GM10847 (cell line): ENCODE results near the gene FOXP2.

Experiments
- POLR2A ChIP-seq: IDR thresholded peaks from 2 replicates; pipeline ENCODE4 v1.6.1; 2011; ENCODE audit not compliant: insufficient read length; ENCODE audit errors: extremely low read depth

Gene FOXP2

GRCh38 chr7:114414156-114415063, at the start of gene FOXP2:
FOXP2 (plus strand) TSS chr7:114414815; CDS start chr7:114426512, 11,697 bp downstream.
- TF ChIP-seq POLR2A = no peak

- no peak for TF ChIP-seq POLR2A
Observed at GRCh38 chr7:114365791-114366190, 48.8 kb upstream of the FOXP2 start.

DNA sequence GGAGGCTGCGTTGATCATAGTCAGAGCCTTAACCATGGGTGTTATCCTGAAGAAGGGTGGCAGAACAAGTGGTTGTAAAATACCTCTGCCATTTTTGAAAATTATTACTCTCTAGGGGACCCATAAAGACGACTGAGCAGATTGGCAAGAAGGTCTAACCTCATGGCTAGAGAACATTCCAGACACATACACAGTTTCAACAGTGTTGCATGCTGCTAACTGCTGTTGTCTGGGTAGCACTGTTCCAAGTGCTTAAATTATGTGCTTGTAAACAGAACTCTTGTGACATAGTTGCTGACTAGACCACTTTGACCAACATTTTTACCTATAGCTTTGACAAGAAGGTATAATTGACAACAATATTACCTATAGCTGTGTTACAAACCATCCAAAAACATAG, 46.1 kb upstream of the FOXP2 start:
- TF ChIP-seq POLR2A = no peak

- no peak for TF ChIP-seq POLR2A
Observed at GRCh38 chr7:114369294-114369693, 45.3 kb upstream of the FOXP2 start.

DNA sequence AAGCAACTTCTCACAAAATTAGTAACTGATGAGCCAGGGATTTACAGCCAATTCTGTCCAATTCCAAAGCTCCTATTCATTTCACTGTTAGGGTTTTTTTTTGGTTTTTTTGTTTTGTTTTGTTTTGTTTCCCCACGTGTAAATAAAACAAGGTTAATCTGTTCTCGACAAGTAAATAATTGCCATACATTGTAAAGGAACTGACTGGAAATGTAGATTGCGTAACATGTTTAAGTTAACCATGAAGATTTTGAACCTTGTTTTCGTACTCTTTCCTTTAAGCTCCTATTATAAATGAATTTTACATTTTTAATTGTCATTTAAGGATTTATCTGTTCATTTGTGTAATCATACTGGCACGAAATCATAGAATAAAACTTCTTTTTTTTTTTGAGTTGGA, 42.0 kb upstream of the FOXP2 start:
- TF ChIP-seq POLR2A = no peak

- no peak for TF ChIP-seq POLR2A
Observed at GRCh38 chr7:114375907-114376306, 38.7 kb upstream of the FOXP2 start.

DNA sequence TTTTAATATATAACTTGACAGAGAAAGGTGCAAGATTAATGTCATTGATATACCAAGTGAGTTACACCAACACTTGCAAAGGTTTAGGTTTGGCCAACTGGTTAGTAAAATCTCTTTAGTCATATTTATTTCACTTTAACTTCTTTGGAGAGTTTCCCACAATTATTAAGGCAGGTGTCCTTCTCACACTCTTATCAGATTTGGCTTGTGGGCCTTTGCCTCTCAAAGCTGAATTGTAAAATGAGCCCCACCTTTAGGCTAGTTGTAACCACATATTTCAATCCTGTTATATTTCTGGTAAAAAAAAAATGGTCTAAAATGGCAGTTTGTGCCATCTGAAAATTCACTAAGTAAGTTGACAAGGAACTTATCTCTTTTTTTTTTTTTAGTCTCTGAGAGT, 26.6 kb upstream of the FOXP2 start:
- no peak for TF ChIP-seq POLR2A

DNA sequence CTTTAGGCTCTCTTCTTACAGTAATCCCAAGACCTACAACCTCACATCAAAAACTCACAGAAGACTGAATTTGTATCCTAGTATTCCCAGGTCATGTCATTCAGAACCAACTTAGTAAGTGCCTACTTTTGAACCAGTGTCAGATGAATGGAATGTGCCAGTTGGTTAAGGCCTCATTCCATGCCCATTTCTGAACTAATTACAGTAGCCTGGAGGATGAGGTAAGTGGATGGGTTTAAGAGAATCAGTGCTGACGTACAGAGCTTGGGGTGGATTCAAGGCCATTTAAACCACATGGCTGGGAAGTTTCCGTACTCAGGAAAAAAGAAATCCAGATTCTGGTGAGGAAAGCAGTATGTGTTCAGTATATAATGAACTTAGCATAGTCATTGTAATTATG, 21.9 kb upstream of the FOXP2 start:
- TF ChIP-seq POLR2A = no peak

- TF ChIP-seq POLR2A = no peak
Observed at GRCh38 chr7:114402876-114403635, 11.6 kb upstream of the FOXP2 start.

GRCh38 chr7:114405427-114405826, 9.2 kb upstream of the FOXP2 start:
- TF ChIP-seq POLR2A = no peak

GRCh38 chr7:114409750-114410149, 4.9 kb upstream of the FOXP2 start:
- no peak for TF ChIP-seq POLR2A

GRCh38 chr7:114412548-114412947, 2.1 kb upstream of the FOXP2 start:
- TF ChIP-seq POLR2A = no peak

DNA sequence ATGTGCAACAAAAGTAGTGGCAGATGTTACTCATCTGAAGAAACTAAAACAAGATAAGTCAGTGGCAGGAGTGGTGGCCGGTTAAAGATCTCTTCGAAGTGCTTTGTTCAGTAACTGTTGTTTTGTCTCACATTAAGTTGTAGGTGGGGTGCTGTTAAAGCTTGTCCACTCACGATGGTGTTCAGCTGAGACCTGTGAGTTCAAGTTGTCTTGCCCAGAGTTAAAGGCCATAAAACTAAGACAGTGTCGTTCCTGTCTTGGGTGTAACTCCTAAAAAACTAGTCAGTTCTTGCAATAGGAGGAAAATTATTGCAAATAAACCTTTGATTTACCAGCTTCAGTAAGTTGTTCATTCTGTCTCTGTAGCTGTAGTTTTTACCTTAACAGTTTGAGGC, 857 bp upstream of the FOXP2 start:
- no peak for TF ChIP-seq POLR2A

DNA sequence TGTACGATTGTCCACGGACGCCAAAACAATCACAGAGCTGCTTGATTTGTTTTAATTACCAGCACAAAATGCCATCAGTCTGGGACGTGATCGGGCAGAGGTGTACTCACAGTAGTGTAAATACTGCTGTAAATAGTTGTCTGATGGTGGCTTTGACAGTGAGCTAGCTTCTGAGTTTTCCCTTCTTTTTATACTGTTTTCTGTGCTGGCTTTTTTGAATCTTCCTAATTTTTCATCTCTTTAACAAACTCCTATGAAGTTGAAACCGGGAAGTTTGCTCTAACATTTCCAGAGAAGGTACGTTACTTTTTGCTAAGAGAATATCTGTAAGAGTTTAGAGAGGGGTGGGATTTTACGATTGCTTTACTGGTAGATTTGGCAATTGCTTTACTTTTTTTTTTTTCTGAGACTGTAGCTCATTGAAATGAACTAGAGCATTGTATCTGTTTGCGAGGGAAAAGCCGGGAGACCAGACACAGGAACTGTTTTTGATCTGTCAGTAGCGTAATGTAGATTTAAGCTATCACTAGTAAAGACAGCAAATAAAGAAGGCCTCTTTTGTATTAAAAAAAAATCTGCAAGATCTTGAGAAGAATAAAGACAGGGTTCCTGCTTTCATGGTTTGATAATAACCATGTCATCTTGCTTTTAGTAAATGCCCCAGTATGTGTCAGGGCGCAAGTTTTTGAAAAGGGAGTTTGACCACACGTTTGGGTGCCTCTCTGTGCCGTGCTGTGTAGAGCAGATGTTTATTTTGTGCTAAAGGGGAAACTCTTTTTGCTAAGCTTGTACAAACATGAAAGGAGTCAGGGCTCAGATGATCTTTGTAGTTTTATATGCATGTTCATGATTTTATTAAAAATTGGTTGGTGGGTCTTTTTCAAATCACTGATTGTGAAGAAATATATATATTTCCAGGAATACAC, 712 bp downstream of the FOXP2 start:
- TF ChIP-seq POLR2A = no peak

DNA sequence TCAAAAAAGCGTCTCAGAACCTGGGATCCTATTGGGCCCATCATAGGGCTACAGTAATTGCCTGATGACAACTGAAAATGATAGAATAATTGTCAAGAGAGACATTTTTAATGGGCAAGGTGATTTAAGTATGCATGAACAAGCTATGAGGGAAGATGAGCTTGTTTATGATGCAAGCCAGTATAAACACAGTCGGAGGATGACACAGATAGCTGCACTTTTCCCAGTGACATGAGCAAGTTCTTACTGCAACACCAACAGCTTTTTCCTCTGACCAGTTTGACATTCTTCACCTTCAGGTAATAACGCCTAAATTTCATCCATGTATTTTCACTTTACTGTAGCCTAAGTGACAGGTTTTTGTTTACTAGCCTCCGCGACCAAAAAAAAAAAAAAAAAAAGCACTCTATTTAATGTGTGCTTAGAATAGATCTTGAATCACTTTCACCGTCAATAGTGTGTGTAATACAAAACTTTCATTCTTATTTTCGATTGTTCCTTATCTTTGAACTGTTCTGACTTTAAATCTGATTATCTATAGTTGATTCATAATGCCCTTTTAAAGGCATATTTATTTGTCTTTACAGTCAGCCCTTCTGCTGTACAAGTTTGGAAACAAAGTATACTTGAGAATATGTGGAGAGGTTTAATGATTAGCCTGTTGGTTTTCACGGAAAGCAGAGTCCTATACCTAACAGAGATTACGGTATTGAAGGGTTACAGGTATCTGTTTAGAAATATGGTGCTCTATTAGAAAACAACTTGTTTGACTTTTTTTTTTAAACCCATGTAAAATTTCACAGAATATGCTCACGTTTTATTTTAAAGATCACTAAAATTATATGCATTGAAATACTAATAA, 1.7 kb downstream of the FOXP2 start:
- no peak for TF ChIP-seq POLR2A

DNA sequence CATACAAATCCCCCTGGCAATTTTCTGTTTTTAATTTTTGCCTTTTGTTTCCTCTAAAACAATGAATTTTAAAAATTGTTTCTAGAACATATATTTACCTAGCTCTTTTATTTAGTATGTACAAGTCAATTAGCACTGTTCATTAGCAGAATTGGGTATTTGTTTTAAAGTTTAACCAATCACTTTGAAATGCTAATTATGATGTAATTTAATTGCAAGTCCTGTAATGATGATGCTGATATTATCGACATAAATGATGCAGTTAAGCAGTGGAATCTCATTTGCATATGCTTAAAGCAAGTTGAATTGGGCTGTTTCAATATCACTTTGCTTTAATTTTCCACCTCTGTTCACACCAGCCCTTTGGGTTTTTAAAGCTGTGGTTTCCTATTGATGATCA, 2.7 kb downstream of the FOXP2 start:
- no peak for TF ChIP-seq POLR2A
